GM08714 (cell line): Measurements from ENCODE around the gene OVAAL.

Experiments
- H3K4me3 ChIP-seq: fragments of 200-500 bp; sonication (Bioruptor generic); 2 replicates; pipeline ENCODE4 v1.5.1; 2014; ENCODE audit warnings: mild to moderate bottlenecking, low read length, inconsistent platforms
- ZNF274 ChIP-seq: IDR thresholded peaks from 2 replicates; pipeline ENCODE4 v1.6.1; 2012; ENCODE audit warnings: mild to moderate bottlenecking, low read depth, low read length

The OVAAL gene

DNA sequence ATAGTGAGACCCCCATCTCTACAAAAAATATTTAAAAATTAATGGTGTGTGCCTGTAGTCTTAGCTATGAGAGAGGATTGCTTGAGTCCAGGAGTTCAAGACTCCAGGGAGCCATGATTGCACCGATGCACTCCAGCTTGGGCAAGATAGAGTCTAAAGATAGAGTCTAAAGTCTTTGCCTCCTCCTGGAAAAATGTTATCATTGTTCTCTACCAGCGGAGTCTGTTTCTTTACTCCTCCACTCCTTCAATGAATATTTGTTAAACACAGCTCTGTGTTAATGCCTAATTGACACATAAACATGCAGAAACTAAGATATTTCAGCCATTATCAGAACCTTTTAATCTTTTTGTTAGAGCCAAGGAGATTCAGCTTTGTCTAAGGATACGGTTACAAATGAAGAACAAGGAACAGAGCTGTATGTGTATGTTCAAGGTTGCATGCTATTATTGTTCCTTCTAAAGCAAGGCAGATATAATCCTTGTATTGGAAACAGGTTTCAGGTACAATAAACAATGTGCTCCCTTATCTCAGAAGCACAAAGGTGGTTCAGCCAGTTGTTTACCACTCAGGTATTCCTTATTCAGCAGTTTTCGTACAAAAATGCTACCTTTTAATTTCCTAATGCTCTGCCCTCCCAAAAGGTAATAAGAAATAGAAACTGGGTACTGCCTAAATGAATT is 15.4 kb downstream of the OVAAL start:
- TF ChIP-seq ZNF274, result no peak
- no peak overlapping the region for H3K4me3 ChIP-seq

DNA sequence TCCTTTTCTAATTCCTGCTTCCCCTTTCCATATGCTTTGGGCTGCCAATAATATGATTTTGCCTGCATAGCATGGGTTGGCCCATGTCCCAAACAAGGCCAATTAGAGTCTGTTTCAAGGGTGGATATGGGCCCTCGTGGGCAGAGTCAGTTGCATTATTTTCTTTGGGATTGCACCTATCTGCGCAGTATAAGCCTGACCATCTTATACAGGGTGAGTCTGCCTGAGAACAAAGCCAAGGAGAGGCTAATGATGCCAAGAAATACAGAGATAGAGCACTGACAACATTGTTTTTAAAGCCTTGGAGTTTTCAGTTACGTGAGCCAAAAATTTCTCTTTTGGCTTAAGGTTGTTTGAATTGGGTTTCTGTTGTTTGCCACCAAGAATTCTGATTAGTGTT is 18.6 kb downstream of the OVAAL start:
- H3K4me3 ChIP-seq, result no peak overlapping the region
- no peak for TF ChIP-seq ZNF274

DNA sequence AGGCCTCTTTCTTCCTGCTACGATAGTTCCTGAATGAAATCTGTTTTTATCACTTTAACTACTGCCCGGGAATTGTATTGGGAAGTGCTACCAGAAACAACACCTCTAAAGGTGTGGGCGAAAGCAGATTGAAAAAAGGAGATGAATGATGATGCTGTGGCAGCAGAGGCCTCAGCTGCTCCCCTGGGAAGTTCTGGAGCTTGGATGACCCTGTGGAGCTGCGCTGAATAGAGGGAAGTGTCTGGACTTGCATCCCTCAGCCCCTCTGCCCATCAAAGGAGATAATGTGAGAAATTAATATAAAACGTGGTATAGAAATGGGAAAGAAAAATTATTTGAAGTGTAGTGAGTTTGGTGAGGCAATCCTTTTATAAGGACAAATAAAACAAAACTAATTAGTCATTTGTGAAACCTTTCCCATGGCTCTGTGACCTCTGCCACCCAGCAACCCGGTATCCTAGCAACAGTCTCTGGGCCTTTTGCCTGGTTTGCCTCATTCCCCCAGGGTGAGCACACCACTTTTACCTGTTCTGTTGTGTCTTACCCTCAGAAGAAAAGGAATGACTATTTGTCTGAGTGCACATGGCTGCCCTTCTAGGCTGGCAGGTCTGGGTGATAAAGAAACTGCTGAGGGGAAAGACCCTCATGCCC is 21.3 kb downstream of the OVAAL start:
- no peak overlapping the region for H3K4me3 ChIP-seq
- TF ChIP-seq ZNF274, result no peak

DNA sequence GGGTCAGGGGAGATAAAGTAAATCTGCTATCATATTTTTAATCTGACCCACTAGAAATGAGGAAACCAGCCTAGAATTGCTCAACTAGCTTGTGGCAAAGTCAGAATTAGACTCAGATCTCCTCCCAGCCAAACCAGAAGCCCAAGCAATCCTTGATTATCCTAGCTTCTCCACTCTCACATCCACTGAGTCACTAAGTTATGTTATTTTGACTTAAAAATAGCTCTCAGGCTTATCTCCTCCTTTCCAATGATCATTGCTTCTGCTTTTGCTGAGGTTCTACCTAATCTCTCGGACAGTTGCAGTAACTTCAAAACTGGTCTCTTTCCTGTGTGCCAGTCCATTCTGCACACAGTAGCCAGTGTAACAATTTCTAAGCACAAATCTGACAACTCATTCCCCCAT is 22.9 kb downstream of the OVAAL start:
- TF ChIP-seq ZNF274, result no peak
- H3K4me3 ChIP-seq, result no peak overlapping the region

DNA sequence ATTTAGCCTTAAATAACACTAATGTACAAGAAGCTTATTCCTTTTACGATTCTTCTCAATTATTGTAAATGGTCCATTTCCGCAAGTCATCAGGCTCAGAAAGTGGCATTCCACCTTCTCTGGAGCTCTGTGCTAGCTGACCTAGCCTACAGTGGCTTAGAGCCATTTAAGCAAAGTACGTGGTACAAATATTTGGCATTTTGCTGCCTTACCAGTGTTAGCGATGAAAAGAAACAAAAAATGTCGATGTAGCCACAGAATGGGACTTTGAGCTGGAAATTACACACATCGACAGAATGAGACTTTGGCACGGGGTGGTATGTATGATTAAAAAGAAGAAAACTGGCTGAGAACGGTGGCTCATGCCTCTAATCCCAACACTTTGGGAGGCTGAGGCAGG is 26.1 kb downstream of the OVAAL start:
- TF ChIP-seq ZNF274, result no peak
- no peak overlapping the region for H3K4me3 ChIP-seq

DNA sequence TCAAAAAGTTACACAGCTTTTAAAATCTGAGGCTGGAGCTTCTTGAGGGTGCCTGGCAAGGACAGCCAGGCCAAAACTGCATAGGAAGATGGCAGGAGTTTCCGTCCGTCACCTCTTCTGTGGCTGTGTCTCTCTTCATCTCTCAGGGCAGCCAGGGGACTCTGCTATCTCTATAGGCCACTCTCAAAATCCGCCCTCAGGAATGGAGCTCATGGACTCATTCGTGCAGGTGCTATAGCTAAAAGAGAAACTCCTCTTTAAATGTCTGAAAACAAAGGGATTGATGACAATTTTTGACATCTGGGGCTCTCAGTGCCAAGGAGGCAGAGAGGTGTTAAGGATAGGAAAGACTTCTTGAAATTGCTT is 27.2 kb downstream of the OVAAL start:
- TF ChIP-seq ZNF274, result no peak
- no peak overlapping the region for H3K4me3 ChIP-seq

DNA sequence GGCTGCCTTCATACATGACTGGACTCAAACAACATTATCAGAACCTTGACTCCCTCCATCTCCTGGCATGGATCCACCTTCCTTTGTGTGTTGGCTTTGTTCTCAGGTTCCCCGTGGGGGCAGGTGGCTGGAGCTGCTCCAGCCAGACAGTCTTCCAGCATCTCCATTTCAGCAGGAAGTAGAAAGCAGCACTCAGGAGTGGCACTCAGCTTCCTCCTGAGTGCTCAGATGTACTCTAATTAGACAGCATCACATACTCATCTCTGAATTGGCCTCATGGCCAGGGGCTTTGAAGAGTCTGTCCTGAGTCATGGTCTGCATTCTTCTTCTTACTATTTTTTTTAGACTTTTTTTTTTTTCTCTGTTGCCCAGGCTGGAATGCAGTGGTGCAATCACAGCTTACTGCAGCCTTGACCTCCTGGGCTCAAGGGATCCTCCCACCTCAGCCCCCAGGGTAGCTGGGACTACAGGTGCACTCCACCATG is 27.9 kb downstream of the OVAAL start:
- no peak overlapping the region for H3K4me3 ChIP-seq
- TF ChIP-seq ZNF274, result no peak

DNA sequence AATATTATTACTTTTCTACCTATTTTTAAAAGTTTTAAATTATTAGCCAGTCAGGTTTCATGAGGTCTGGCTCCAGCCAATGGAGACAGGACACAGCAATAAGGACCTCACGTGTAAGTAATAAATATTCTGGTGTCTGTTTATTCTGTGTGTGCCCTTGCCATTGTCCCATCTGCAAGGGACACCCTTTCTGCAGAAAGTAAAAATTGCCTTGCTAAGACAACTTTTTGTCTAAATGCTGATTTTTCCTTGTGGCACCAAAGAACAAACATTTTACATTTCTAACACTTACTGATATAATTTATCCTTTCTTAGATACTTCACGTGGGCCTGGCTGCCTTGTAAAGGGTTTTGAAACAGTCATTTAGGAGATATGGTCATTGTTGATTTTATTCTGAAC is 29.4 kb downstream of the OVAAL start:
- no peak for TF ChIP-seq ZNF274
- no peak overlapping the region for H3K4me3 ChIP-seq

DNA sequence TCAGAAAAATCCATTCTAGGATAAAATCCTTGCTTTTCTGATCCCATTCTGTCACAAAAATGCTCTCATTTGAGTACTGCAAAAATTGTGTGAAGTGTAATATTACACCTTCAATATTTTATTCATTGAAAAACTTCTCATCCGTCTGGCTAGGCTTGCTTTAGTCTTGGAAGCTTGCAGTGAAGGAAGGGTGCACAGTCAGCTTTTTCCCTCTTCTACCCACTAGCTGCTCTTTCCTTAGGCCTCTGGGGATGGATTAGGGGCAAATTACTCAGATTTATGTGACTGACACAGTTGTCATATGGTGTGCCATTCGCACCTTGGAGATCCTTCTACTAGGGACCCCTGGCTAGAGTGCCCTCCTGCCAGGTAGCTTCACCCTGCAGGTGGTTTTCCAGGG is 32.1 kb downstream of the OVAAL start:
- TF ChIP-seq ZNF274, result no peak

DNA sequence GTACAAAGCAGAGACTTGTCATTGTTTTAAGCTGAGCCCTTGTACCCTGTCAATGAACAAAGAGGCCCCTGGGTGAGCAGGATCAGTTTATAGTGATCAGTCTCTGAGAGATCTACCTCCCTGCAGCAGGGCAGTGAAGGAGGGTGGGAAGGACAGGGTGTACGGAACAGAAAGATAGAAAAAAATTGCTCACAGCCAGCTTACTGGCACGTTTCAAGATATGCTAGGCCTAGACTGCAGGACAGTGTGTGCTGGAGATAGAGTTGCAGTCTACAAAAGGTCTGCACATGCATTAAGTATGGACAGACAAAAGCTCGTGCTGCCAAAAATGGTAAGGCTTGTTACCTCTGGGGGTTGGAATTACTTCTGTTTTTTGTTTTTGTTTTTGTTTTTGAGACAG is 34.6 kb downstream of the OVAAL start:
- H3K4me3 ChIP-seq, result no peak overlapping the region
- TF ChIP-seq ZNF274, result no peak

More for the DNA sequence above, 32.1 kb downstream of the OVAAL start:
- no peak overlapping the region for H3K4me3 ChIP-seq

DNA sequence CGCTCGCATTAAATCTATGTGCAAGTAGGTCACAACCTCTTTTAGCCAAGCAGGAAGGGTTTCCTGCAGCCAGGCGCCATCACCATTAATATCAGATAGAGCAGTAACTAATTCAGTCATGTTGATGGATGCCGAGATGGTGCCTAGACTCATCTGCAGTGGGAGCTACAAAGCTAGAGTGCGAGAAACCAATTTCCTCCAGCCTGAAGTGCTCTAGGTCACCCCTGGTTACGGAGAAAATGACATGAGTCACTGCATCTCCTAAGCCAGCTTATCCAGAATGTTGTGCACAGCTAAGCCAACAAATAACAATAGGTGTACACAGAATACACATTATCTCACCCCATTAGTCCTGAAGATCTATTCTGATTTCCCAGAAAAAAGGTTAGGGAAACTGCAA is 36.0 kb downstream of the OVAAL start:
- no peak overlapping the region for H3K4me3 ChIP-seq
- TF ChIP-seq ZNF274, result no peak

DNA sequence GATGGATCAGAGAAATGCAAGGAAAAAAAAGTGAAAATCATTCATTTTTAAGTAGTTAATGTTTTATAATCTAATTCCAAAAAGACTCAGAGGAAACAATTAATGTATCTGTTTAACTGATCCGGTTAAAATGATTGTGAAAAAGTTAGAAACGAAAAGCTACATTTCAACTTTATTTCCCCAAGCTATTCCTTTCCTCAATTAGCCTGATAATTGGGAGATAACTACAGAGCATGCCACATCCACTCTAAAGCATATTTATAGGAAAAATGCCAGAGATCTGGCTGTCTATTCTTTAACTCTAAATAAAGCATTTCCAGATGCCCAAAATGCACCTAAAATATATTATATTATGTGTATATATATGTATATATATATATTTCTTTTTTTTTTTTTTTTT is 37.2 kb downstream of the OVAAL start:
- TF ChIP-seq ZNF274, result no peak
- no peak overlapping the region for H3K4me3 ChIP-seq

DNA sequence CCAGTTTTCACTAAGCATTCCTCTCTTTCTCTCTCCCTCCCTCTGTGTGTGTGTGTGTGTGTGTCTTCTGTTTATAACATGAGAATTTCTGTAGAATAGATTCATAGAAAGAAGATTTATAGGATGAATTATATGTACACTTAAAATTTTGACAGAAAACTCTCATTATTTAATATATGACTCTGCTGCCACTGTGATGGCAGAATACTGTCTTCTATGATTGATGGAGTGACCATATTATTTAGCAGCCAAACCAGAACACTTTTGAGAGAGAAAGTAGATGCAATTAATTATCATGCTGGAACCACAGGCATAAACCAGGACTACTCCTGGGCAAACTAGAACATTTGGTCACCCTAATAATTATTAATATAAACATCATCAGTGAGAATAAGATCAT is 38.8 kb downstream of the OVAAL start:
- no peak overlapping the region for H3K4me3 ChIP-seq
- TF ChIP-seq ZNF274, result no peak

DNA sequence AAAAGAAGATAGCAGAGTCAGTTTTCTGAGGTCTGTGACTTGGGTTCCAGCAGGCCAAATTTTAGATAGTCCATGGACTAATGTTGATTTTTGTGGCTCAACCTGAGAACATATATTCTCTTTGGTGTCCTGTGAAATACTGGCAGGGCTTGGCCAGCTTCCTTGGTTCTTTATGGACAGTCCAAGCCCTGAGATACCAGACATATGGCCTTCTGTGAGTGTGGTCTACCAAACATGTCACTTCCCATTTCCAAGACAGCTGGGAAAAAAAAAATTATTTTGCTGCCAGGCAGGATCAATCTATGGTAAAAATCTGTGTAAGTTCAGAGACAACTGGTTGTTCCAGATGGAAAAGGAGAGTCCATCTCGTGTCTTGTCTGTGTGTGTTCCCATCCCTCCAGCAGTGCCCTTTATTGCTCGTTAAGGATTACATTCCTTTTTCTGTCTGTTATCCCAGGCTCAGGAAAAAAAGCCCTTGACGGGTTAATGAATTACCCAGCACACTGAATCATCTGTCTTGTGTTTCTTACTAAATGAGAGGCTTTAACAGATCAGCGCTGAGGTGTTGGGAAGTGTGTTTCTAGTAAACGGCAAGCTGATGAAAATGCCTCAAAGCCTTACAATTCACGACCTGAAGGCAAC is 39.7 kb downstream of the OVAAL start:
- H3K4me3 ChIP-seq, result no peak overlapping the region
- TF ChIP-seq ZNF274, result no peak

DNA sequence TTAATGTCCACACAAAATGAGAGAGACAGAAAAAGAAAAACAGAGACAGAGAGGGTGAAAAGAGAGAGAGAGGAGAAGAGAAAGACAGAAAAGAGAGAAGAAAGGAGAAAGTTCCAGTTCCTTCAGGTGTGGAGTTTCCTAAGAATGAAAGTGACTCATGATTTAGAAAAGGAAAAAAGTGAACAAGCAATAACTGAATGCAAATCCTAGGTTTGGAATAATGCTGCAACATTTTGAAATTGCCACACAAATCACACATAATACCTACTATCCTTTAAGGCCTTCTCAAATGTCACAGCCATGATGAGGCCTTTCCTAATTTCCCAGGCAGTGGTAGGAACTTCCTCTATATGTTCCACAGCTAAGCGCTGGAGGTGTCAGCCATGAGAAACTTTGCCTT is 41.6 kb downstream of the OVAAL start:
- H3K4me3 ChIP-seq, result no peak overlapping the region
- TF ChIP-seq ZNF274, result no peak
